GM12801 (cell line): Measurements from ENCODE around the gene ILKAP.

Experiments
- CTCF ChIP-seq: IDR thresholded peaks from one replicate; pipeline ENCODE4 v1.5.1; 2011; ENCODE audit warnings: control low read depth; ENCODE audit not compliant: insufficient read length; ENCODE audit errors: extremely low read depth

ILKAP gene

GRCh38 chr2:238247002-238247822, 43.7 kb upstream of the ILKAP start:
- TF ChIP-seq CTCF, result no peak

GRCh38 chr2:238244151-238244550, 40.7 kb upstream of the ILKAP start:
- no peak for TF ChIP-seq CTCF

GRCh38 chr2:238243496-238244076, 40.1 kb upstream of the ILKAP start:
- no peak for TF ChIP-seq CTCF

- no peak for TF ChIP-seq CTCF
Measured at GRCh38 chr2:238242731-238243495, 39.4 kb upstream of the ILKAP start.

GRCh38 chr2:238241970-238242369, 38.5 kb upstream of the ILKAP start:
- TF ChIP-seq CTCF, result no peak

GRCh38 chr2:238240757-238241711, 37.5 kb upstream of the ILKAP start:
- TF ChIP-seq CTCF, result no peak
